ENCODE results near the gene AP1S2.
"Not testable (repeated sequence)": the region's sequence is repeated elsewhere in the genome, so short reads cannot be mapped to it uniquely, and the experiment has no call there.

The AP1S2 gene

GRCh38 chrX:15834053-15834452, 20.6 kb downstream of the AP1S2 start:
- TF ChIP-seq CTCF (IDR thresholded peaks at IDR 0.05; ENCODE audit: low read depth, low read length, poor library complexity, severe bottlenecking): no peak
- TF ChIP-seq EZH2phosphoT487 (IDR thresholded peaks at IDR 0.05; ENCODE audit: borderline replicate concordance, low read length): no peak
- H4K20me1 ChIP-seq (ENCODE audit: control insufficient read depth, insufficient read depth, low read depth, low read length): no peaks in the 10 kb centered on the region

GRCh38 chrX:15831347-15831746, 23.3 kb downstream of the AP1S2 start:
- not testable (repeated sequence) for H3K27ac ChIP-seq (ENCODE audit: low read depth, low read length); H3K27me3 ChIP-seq (ENCODE audit: control insufficient read depth, low read length); H3K9me3 ChIP-seq (ENCODE audit: control insufficient read depth, insufficient read depth, low read length); H3K79me2 ChIP-seq (ENCODE audit: control insufficient read depth, low read length); H3K4me1 ChIP-seq (ENCODE audit: control insufficient read depth, low read length); H4K20me1 ChIP-seq (ENCODE audit: control insufficient read depth, insufficient read depth, low read depth, low read length); H3K4me2 ChIP-seq (ENCODE audit: low read length); H3K9me2 ChIP-seq (replicated peaks; ENCODE audit: control insufficient read depth, low read length); H3K4me3 ChIP-seq (ENCODE audit: low read length); H3F3A ChIP-seq (ENCODE audit: control insufficient read depth, insufficient read depth)
- H3K36me3 ChIP-seq (ENCODE audit: control insufficient read depth, low read length): peaks cover 26% of the 10 kb centered on the region

More at GRCh38 chrX:15834053-15834452, 20.6 kb downstream of the AP1S2 start:
- H3F3A ChIP-seq (ENCODE audit: control insufficient read depth, insufficient read depth): no peaks in the 10 kb centered on the region
- H3K27me3 ChIP-seq (ENCODE audit: control insufficient read depth, low read length): no peaks in the 10 kb centered on the region
- no peak overlapping the region for H3K4me2 ChIP-seq (ENCODE audit: low read length)
- no peaks in the 10 kb centered on the region for H3K79me2 ChIP-seq (ENCODE audit: control insufficient read depth, low read length)
- no peak overlapping the region for H3K4me3 ChIP-seq (ENCODE audit: low read length)
- H3K36me3 ChIP-seq (ENCODE audit: control insufficient read depth, low read length): peaks cover 6% of the 10 kb centered on the region
- no peak overlapping the region for H3K27ac ChIP-seq (ENCODE audit: low read depth, low read length)
- H3K9me3 ChIP-seq (ENCODE audit: control insufficient read depth, insufficient read depth, low read length): no peaks in the 10 kb centered on the region
- H3K9me2 ChIP-seq (replicated peaks; ENCODE audit: control insufficient read depth, low read length): no peaks in the 10 kb centered on the region
- no peaks in the 10 kb centered on the region for H3K4me1 ChIP-seq (ENCODE audit: control insufficient read depth, low read length)

- no peaks in the 10 kb centered on the region for H3K9me3 ChIP-seq (ENCODE audit: control insufficient read depth, insufficient read depth, low read length)
- H3K4me2 ChIP-seq (ENCODE audit: low read length): no peak overlapping the region
- H3K27me3 ChIP-seq (ENCODE audit: control insufficient read depth, low read length): no peaks in the 10 kb centered on the region
- TF ChIP-seq EZH2phosphoT487 (IDR thresholded peaks at IDR 0.05; ENCODE audit: borderline replicate concordance, low read length): no peak
- no peak for TF ChIP-seq CTCF (IDR thresholded peaks at IDR 0.05; ENCODE audit: low read depth, low read length, poor library complexity, severe bottlenecking)
- peaks cover 32% of the 10 kb centered on the region for H3K36me3 ChIP-seq (ENCODE audit: control insufficient read depth, low read length)
- H3F3A ChIP-seq (ENCODE audit: control insufficient read depth, insufficient read depth): no peaks in the 10 kb centered on the region
- H3K4me3 ChIP-seq (ENCODE audit: low read length): no peak overlapping the region
- H4K20me1 ChIP-seq (ENCODE audit: control insufficient read depth, insufficient read depth, low read depth, low read length): no peaks in the 10 kb centered on the region
- no peaks in the 10 kb centered on the region for H3K9me2 ChIP-seq (replicated peaks; ENCODE audit: control insufficient read depth, low read length)
- no peaks in the 10 kb centered on the region for H3K4me1 ChIP-seq (ENCODE audit: control insufficient read depth, low read length)
- no peak overlapping the region for H3K27ac ChIP-seq (ENCODE audit: low read depth, low read length)
- no peaks in the 10 kb centered on the region for H3K79me2 ChIP-seq (ENCODE audit: control insufficient read depth, low read length)
Measured at GRCh38 chrX:15829217-15829616, 25.4 kb downstream of the AP1S2 start.

- Histone ChIP-seq H3K27me3 (ENCODE audit: control insufficient read depth, low read length) (no peaks in the 10 kb centered on the region), H3K4me2 (ENCODE audit: low read length) (no peak overlapping the region), H3K9me2 (replicated peaks; ENCODE audit: control insufficient read depth, low read length) (no peaks in the 10 kb centered on the region), H3K9me3 (ENCODE audit: control insufficient read depth, insufficient read depth, low read length) (no peaks in the 10 kb centered on the region), H3F3A (ENCODE audit: control insufficient read depth, insufficient read depth) (no peaks in the 10 kb centered on the region), H3K27ac (ENCODE audit: low read depth, low read length) (no peak overlapping the region), H3K36me3 (ENCODE audit: control insufficient read depth, low read length) (peaks cover 36% of the 10 kb centered on the region), H3K4me3 (ENCODE audit: low read length) (no peak overlapping the region), H3K4me1 (ENCODE audit: control insufficient read depth, low read length) (no peaks in the 10 kb centered on the region), H3K79me2 (ENCODE audit: control insufficient read depth, low read length) (no peaks in the 10 kb centered on the region), H4K20me1 (ENCODE audit: control insufficient read depth, insufficient read depth, low read depth, low read length) (no peaks in the 10 kb centered on the region)
- TF ChIP-seq CTCF (IDR thresholded peaks at IDR 0.05; ENCODE audit: low read depth, low read length, poor library complexity, severe bottlenecking): no peak
Measured at GRCh38 chrX:15825936-15826335, 28.7 kb downstream of the AP1S2 start.
